MM.1S (cell line): ENCODE measurements around the gene CHAF1A.

Experiments used
- CTCF ChIP-seq: fragments of 300-600 bp; sonication (generic); IDR thresholded peaks from 2 replicates; pipeline ENCODE4 v1.5.1; 2016; ENCODE audit warnings: antibody characterized with exemption, low read length, mixed read lengths
- EZH2 ChIP-seq: fragments of 300-600 bp; sonication (generic); optimal IDR thresholded peaks from 2 replicates; pipeline ENCODE3; 2017; ENCODE audit warnings: low read depth, mild to moderate bottlenecking, antibody characterized with exemption, low read length, mixed read lengths
- EZH2phosphoT487 ChIP-seq: fragments of 300-600 bp; sonication (generic); IDR thresholded peaks from 2 replicates; pipeline ENCODE4 v1.6.1; 2018; ENCODE audit warnings: antibody characterized with exemption, low read length

- TF ChIP-seq EZH2 (no peak), CTCF (no peak), EZH2phosphoT487 (no peak)
Measured at GRCh38 chr19:4437103-4437502, 34.7 kb downstream of the CHAF1A start.
